PC-9 (cell line): ENCODE data around the gene MGAT5. TPM values are rescaled to one million over a fixed set of nuclear protein-coding genes. Genes with fewer than 3 reads are reported as not detected.

Experiments
- BruUV-seq: library from RNA; stranded (reverse); fragments of 400-500 nt; replicated peaks from 2 replicates; lab custom pipeline; 2021; lab: Mats Ljungman, UMichigan
- CTCF ChIA-PET: fragments of 300-600 bp; sonication (Branson Sonifier 250); formaldehyde crosslinking; loops from one replicate; lab custom pipeline; 2022; ENCODE audit warnings: antibody characterized with exemption; lab: Charles Lee
- POLR2A ChIA-PET: fragments of 300-600 bp; sonication (Branson Sonifier 250); formaldehyde crosslinking; loops from one replicate; lab custom pipeline; 2022; ENCODE audit warnings: antibody characterized with exemption; ENCODE audit not compliant: unreplicated experiment; lab: Charles Lee
- DNase-seq, 2 experiments: peaks; one replicate each; pipeline versions ENCODE4 v3.0.0 to v3.0.0-alpha.2; 2015 to 2022; ENCODE audit warnings: mixed read lengths in 1 of 2
- H2AFZ ChIP-seq: fragments of 200-600 bp; sonication (generic); 2 replicates; pipeline ENCODE4 v1.8.1; 2017; ENCODE audit warnings: antibody characterized with exemption
- H3F3A ChIP-seq: fragments of 200-600 bp; sonication (generic); 2 replicates; pipeline ENCODE4 v1.8.1; 2017; ENCODE audit warnings: antibody characterized with exemption, mild to moderate bottlenecking, low read depth; ENCODE audit not compliant: insufficient read depth
- H3K27ac ChIP-seq: fragments of 200-600 bp; sonication (generic); 2 replicates; pipeline ENCODE4 v1.6.1; 2016; ENCODE audit warnings: mixed run types
- H3K27me3 ChIP-seq: fragments of 200-600 bp; sonication (generic); 2 replicates; pipeline ENCODE4 v1.6.1; 2016; ENCODE audit warnings: low read depth, mixed run types; ENCODE audit not compliant: insufficient read depth
- H3K36me3 ChIP-seq: fragments of 200-600 bp; sonication (generic); 2 replicates; pipeline ENCODE4 v1.6.1; 2016; ENCODE audit warnings: low read depth, mixed run types
- H3K4me1 ChIP-seq: fragments of 200-600 bp; sonication (generic); replicated peaks from 2 replicates; pipeline ENCODE4 v1.6.1; 2016; ENCODE audit warnings: mixed run types; ENCODE audit not compliant: insufficient read depth
- H3K4me2 ChIP-seq: fragments of 200-600 bp; sonication (generic); 2 replicates; pipeline ENCODE4 v1.6.1; 2017; ENCODE audit warnings: mixed run types
- H3K4me3 ChIP-seq: fragments of 200-600 bp; sonication (generic); 2 replicates; pipeline ENCODE4 v1.6.1; 2016; ENCODE audit warnings: mixed run types
- H3K79me2 ChIP-seq: fragments of 200-600 bp; sonication (generic); 2 replicates; pipeline ENCODE4 v1.6.1; 2017; ENCODE audit warnings: low read depth, mixed run types
- H3K9me2 ChIP-seq: fragments of 200-600 bp; sonication (generic); 2 replicates; pipeline ENCODE4 v1.8.1; 2017; ENCODE audit warnings: mild to moderate bottlenecking; ENCODE audit not compliant: insufficient read depth
- H3K9me3 ChIP-seq: fragments of 200-600 bp; sonication (generic); 2 replicates; pipeline ENCODE4 v1.8.1; 2016; ENCODE audit warnings: low read depth; ENCODE audit not compliant: insufficient read depth
- H4K20me1 ChIP-seq: fragments of 200-600 bp; sonication (generic); 2 replicates; pipeline ENCODE4 v1.8.1; 2017; ENCODE audit not compliant: insufficient read depth
- EZH2 ChIP-seq: fragments of 200-600 bp; sonication (generic); IDR thresholded peaks from 2 replicates; pipeline ENCODE4 v1.8.0; 2017; ENCODE audit warnings: antibody characterized with exemption, low read depth
- intact Hi-C: fragments of 100-400 bp; cut with micrococcal nuclease; formaldehyde crosslinking; loops from one replicate; pipeline ENCODE4 v1.10.0; 2022; ENCODE audit not compliant: unreplicated experiment
- total RNA-seq: library from RNA; stranded (reverse); gene quantifications from 2 replicates; pipeline ENCODE4 v1.2.3, GENCODE V29; 2021
- TF ChIP-seq, protein P1 (sequence below): fragments of 200-600 bp; sonication (generic); conservative IDR thresholded peaks from 2 replicates; pipeline ENCODE4 v1.6.1; 2017; ENCODE audit warnings: mixed run types, antibody characterized with exemption, mild to moderate bottlenecking, moderate library complexity

Gene MGAT5
- total RNA-seq, 1 experiment from 2014 or later = 33.5 TPM

DNA sequence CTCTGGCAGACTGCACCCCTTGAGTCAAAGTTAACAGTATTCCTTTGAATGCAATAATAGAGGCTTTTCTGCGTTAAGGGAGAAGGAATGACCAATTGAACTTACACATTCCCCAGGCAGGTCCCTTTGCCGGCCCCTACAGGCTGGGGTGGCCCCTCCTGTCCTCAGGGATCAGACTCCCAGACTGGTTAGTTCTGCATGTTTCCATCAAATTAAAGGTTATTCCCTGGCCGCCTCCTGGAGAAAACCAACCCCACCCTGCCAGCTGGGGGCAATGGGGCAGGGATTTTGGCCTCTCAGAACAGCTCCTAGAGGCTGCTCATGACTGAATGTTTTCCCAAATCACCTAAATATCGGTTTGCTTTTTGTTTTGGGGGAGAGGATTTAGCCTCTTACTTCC, 199.6 kb downstream of the MGAT5 start:
- POLR2A ChIA-PET = no interaction called here
- no peak overlapping the region for H2AFZ ChIP-seq
- no peak for DNase-seq
- H4K20me1 ChIP-seq = no peaks in the 10 kb centered on the region
- H3K4me2 ChIP-seq = no peak overlapping the region
- H3K36me3 ChIP-seq = no peaks in the 10 kb centered on the region
- BruUV-seq = no TSS peak
- TF ChIP-seq EZH2 = no peak
- TF ChIP-seq, protein P1, sequence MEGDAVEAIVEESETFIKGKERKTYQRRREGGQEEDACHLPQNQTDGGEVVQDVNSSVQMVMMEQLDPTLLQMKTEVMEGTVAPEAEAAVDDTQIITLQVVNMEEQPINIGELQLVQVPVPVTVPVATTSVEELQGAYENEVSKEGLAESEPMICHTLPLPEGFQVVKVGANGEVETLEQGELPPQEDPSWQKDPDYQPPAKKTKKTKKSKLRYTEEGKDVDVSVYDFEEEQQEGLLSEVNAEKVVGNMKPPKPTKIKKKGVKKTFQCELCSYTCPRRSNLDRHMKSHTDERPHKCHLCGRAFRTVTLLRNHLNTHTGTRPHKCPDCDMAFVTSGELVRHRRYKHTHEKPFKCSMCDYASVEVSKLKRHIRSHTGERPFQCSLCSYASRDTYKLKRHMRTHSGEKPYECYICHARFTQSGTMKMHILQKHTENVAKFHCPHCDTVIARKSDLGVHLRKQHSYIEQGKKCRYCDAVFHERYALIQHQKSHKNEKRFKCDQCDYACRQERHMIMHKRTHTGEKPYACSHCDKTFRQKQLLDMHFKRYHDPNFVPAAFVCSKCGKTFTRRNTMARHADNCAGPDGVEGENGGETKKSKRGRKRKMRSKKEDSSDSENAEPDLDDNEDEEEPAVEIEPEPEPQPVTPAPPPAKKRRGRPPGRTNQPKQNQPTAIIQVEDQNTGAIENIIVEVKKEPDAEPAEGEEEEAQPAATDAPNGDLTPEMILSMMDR = no peak
- no peak overlapping the region for H3K27ac ChIP-seq
- CTCF ChIA-PET = interaction anchor here (0.6 kb wide), 1 partner anchor 462 kb away, joined by 4 read pairs; no protein-coding TSS in a partner anchor
- no peaks in the 10 kb centered on the region for H3K79me2 ChIP-seq
- H3K9me3 ChIP-seq = no peaks in the 10 kb centered on the region
- H3K9me2 ChIP-seq = no peaks in the 10 kb centered on the region
- no peaks in the 10 kb centered on the region for H3F3A ChIP-seq
- intact Hi-C loops = no loop called here
- no peaks in the 10 kb centered on the region for H3K4me1 ChIP-seq
- H3K4me3 ChIP-seq = no peak overlapping the region
- no peaks in the 10 kb centered on the region for H3K27me3 ChIP-seq

- Histone ChIP-seq H3K4me3 (no peak overlapping the region), H3K27me3 (no peaks in the 10 kb centered on the region), H3K36me3 (no peaks in the 10 kb centered on the region), H3K4me2 (no peak overlapping the region), H3K9me3 (no peaks in the 10 kb centered on the region), H3K27ac (no peak overlapping the region), H4K20me1 (no peaks in the 10 kb centered on the region), H2AFZ (no peak overlapping the region), H3F3A (no peaks in the 10 kb centered on the region), H3K79me2 (no peaks in the 10 kb centered on the region), H3K4me1 (no peaks in the 10 kb centered on the region), H3K9me2 (no peaks in the 10 kb centered on the region)
- no TSS peak for BruUV-seq
- ChIA-PET POLR2A (no interaction called here), CTCF (no interaction called here)
- intact Hi-C loops = no loop called here
- no peak for TF ChIP-seq EZH2
- TF ChIP-seq, protein P1 = no peak
- DNase-seq = no peak
Observed at GRCh38 chr2:134453973-134454372, 200.1 kb downstream of the MGAT5 start.

GRCh38 chr2:134454426-134454825, 200.6 kb downstream of the MGAT5 start:
- no peaks in the 10 kb centered on the region for H3K27me3 ChIP-seq
- DNase-seq = no peak
- no peaks in the 10 kb centered on the region for H3F3A ChIP-seq
- H3K9me2 ChIP-seq = no peaks in the 10 kb centered on the region
- CTCF ChIA-PET = no interaction called here
- H3K4me2 ChIP-seq = no peak overlapping the region
- no peaks in the 10 kb centered on the region for H3K9me3 ChIP-seq
- no peaks in the 10 kb centered on the region for H3K36me3 ChIP-seq
- H2AFZ ChIP-seq = no peak overlapping the region
- H3K4me3 ChIP-seq = no peak overlapping the region
- POLR2A ChIA-PET = no interaction called here
- H3K27ac ChIP-seq = no peak overlapping the region
- intact Hi-C loops = no loop called here
- H4K20me1 ChIP-seq = no peaks in the 10 kb centered on the region
- H3K79me2 ChIP-seq = no peaks in the 10 kb centered on the region
- no peaks in the 10 kb centered on the region for H3K4me1 ChIP-seq
- TF ChIP-seq, protein P1 = no peak
- no peak for TF ChIP-seq EZH2
- BruUV-seq = no TSS peak
